Measurements from ENCODE around the gene NOP10.
"Not testable (repeated sequence)": the region's sequence is repeated elsewhere in the genome, so short reads cannot be mapped to it uniquely, and the experiment has no call there.

Gene NOP10

GRCh38 chr15:34358367-34358766 is 15.4 kb upstream of the NOP10 start:
- no peak for DNase-seq

DNA sequence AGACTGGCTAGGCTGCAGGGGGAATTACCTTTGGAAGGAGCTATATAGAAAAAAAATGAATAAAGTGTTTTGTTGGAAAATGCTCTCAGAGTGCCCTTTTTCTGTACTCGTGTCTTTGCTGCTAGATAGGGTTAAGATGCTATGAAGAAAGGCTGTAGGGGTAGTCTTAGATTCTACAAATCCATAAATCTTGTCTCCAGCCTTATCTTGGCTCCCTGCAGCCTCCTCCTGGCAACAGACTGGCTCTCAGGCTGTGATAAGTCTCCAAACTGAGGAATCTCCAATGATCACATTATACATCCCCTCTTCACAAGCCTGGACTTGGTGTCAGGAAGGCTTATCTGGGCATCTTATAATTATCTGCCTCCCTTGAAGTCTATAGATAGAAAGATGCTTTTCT is 14.7 kb upstream of the NOP10 start:
- no peak for DNase-seq

- no peak for DNase-seq
Measured at GRCh38 chr15:34355241-34355640, 12.3 kb upstream of the NOP10 start.

GRCh38 chr15:34354286-34354685 is 11.3 kb upstream of the NOP10 start:
- DNase-seq: no peak

- DNase-seq: no peak
Measured at GRCh38 chr15:34353627-34354026, 10.7 kb upstream of the NOP10 start.

GRCh38 chr15:34352996-34353395 is 10.1 kb upstream of the NOP10 start:
- DNase-seq: not testable (repeated sequence)

DNA sequence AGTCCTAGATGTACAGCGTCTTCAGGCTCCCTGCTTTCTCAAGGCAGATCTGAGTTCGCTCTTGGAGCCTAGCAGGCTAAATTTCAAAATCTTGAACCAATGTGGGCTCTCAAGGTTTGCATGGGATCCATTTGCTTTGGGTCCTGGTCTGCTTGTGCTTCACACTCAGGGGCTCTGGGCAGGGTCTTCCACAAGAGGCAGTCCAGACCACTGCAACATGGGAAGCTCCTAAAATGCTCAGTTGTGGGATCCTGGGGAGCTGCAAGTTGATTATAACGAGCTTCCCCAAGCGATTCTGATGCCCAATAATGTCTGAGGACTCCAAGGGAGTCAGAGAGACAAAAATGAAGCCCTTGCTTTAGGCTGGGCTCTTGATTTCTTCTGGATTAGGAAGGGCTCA is 6.8 kb upstream of the NOP10 start:
- DNase-seq: no peak

DNA sequence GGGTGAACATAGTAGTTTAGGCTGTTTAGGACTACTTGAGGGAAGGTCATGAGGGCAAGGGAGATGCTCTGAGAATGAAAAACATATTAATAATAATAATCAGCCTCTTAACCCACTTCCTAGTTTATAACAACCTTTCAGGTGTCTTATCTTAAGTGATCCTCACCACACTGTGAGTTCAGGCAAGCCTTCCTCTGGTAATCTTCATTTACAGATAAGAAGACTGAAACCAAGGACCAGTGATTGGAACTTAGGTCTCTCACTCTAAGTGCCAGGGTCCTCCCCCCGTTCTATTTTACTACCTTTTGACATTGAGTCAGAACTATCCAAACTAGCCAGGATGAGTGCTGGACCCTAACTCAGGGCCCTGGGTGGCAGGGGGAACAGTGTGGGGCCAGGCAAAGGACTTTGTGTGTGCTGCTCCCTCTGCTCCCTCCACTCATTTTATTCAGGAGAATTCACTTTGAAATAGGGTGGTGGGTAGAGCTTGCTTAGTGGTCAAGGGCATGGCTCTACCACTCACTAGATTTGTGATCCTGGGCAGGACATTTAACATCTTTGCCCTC is 5.9 kb upstream of the NOP10 start:
- no peak for DNase-seq

GRCh38 chr15:34347951-34348638 is 5.2 kb upstream of the NOP10 start:
- no peak for DNase-seq

- DNase-seq: not testable (repeated sequence)
Measured at GRCh38 chr15:34342213-34342736, 661 bp downstream of the NOP10 start.

GRCh38 chr15:34341381-34342212 is 1.3 kb downstream of the NOP10 start:
- DNase-seq: no peak

DNA sequence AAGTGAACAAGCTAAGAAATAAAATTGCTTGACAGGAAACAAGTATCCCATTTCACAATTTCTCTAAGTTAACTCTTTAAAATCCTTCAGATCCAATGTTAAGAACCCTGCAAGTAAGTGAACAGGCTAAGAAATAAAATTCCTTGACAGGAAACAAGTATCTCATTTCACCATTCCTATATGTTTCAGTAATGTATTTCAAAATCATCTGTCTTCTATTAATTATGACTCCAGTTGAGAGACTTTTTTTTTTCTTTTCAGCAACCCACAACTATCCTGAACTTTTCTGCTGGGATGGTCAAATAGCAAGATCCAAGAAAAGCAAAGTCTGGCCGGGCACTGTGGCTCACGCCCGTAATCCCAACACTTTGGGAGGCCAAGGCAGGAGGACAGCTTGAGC is 3.0 kb downstream of the NOP10 start:
- no peak for DNase-seq

DNA sequence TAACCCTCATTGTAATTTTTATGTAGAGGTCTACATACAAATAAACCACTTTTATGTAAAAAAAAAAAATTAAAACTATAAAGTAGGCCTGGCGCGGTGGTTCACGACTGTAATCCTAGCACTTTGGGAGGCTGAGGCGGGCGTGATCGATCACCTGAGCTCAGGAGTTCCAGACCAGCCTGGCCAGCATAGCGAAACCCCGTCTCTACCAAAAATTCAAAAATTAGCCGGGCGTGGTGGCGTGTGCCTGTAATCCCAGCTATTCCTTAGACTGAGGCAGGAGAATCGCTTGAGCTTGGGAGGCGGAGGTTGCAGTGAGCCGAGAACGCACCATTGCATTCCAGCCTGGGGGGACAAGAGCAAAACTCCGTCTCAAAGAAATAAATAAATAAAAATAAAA is 4.6 kb downstream of the NOP10 start:
- no peak for DNase-seq

- DNase-seq: peak; percentile 81
Measured at GRCh38 chr15:34337557-34338306, 5.2 kb downstream of the NOP10 start, which contains the start of gene SLC12A6. TSS of gene SLC12A6 (minus strand) at chr15:34337781. CDS start at chr15:34336680, 1,101 bp downstream.

GRCh38 chr15:34336991-34337556 is 5.9 kb downstream of the NOP10 start:
- peak; percentile 6 for DNase-seq

GRCh38 chr15:34336231-34336990 is 6.5 kb downstream of the NOP10 start:
- DNase-seq: no peak

DNA sequence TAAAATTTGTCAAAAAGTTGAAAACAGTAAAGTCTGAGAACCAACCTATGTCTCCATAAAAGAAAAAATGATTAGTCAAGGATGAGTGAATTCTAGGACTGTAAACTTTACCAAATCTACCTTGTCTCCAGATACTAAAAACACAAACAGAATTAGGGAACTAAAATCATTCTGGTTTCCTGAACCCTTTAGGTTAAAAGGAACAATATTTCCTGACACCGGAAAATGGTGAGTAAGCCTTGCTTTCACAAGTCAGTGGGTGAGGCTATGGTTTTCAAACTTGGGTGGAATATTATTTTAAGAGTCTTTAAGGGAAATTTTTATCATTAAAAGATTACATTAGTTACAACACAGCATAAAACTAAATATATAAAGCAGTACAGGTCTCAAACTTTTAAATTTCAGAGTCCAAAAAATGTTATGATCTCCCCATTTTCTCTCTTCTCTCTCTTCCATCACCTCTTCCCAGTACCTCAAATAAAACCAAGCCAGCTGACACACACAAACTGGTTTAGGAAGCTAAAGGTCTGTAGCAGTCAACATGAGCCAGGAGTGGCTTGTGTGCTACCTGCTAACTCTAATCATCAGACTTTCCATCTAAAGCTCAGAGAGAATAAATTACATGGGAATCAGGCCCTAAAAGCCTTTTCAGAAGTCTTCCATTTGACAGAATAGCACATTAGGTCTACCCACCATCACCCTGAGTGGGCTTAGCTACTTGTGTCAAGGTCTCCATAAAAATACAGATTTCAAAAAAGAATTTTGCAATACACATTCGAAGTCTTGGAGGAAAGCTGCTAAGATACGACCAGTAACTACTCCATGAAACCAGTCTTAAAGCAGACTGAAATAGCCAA is 7.5 kb downstream of the NOP10 start:
- DNase-seq: no peak

DNA sequence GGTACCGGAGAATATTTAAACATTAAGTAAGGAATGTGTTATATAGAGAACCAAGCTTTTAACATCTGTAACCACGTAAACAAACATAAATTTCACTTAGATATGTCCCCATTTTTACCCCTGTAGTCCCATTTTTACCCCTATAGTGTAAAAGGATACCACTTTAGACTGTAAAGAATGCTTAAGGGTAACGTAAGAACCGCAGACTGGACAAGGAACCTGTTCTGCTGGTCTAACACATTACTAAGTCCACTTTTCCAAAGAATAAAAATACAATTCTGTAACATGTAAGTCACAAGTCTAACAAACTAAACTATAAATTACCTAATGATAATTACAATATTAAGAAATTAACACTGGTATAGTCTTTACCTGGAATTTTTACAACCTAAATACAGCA is 8.3 kb downstream of the NOP10 start:
- no peak for DNase-seq

- DNase-seq: no peak
Measured at GRCh38 chr15:34332553-34333120, 10.3 kb downstream of the NOP10 start.

- no peak for DNase-seq
Measured at GRCh38 chr15:34331809-34332208, 11.1 kb downstream of the NOP10 start.

Measured in COR-L47 (cell line).